AG04450 (cell line): ENCODE measurements around the gene CASP3. TPM values are rescaled to one million over a fixed set of nuclear protein-coding genes. Genes with fewer than 3 reads are reported as not detected.
"Not testable (repeated sequence)": the region's sequence is repeated elsewhere in the genome, so short reads cannot be mapped to it uniquely, and the experiment has no call there.

ENCODE experiments used
- CTCF ChIA-PET: fragments of 300-600, 350-600 bp; formaldehyde crosslinking; extraction: SDS; loops from one replicate; lab custom pipeline; 2022; ENCODE audit warnings: antibody characterized with exemption, inconsistent platforms; lab: Charles Lee
- POLR2A ChIA-PET: fragments of 350-600 bp; formaldehyde crosslinking; extraction: SDS; loops from one replicate; lab custom pipeline; 2021; ENCODE audit warnings: antibody characterized with exemption, inconsistent platforms; lab: Yijun Ruan, JAX
- DNase-seq: peaks from one replicate; pipeline ENCODE4 v3.0.0-alpha.2; 2011; ENCODE audit warnings: low read depth, low spot score
- H3K27ac ChIP-seq: one replicate; pipeline ENCODE4 v1.5.1; 2012; ENCODE audit warnings: low read depth, low read length, control low read depth
- H3K27me3 ChIP-seq: one replicate; pipeline ENCODE4 v1.6.0; 2012; ENCODE audit warnings: low read length; ENCODE audit not compliant: control insufficient read depth, insufficient read depth
- H3K4me3 ChIP-seq: 2 replicates; pipeline ENCODE4 v1.5.1; 2011; ENCODE audit warnings: mild to moderate bottlenecking, low read depth, low read length, control low read depth
- H3K9me3 ChIP-seq: 2 replicates; pipeline ENCODE4 v1.5.1; 2012; ENCODE audit warnings: low read length; ENCODE audit not compliant: control insufficient read depth, insufficient read depth
- polyA plus RNA-seq: library from polyadenylated mRNA; depleted of rRNA; stranded (reverse); fragments of >200 nt; gene quantifications from 2 replicates; pipeline ENCODE4 v1.2.3, GENCODE V29; 2011
- TF ChIP-seq, protein P1 (sequence below): IDR thresholded peaks from 2 replicates; pipeline ENCODE4 v1.5.1; 2011; ENCODE audit warnings: low read depth, low read length, control low read depth, inconsistent platforms

The CASP3 gene
- polyA plus RNA-seq, 1 experiment, result 51.8 TPM

DNA sequence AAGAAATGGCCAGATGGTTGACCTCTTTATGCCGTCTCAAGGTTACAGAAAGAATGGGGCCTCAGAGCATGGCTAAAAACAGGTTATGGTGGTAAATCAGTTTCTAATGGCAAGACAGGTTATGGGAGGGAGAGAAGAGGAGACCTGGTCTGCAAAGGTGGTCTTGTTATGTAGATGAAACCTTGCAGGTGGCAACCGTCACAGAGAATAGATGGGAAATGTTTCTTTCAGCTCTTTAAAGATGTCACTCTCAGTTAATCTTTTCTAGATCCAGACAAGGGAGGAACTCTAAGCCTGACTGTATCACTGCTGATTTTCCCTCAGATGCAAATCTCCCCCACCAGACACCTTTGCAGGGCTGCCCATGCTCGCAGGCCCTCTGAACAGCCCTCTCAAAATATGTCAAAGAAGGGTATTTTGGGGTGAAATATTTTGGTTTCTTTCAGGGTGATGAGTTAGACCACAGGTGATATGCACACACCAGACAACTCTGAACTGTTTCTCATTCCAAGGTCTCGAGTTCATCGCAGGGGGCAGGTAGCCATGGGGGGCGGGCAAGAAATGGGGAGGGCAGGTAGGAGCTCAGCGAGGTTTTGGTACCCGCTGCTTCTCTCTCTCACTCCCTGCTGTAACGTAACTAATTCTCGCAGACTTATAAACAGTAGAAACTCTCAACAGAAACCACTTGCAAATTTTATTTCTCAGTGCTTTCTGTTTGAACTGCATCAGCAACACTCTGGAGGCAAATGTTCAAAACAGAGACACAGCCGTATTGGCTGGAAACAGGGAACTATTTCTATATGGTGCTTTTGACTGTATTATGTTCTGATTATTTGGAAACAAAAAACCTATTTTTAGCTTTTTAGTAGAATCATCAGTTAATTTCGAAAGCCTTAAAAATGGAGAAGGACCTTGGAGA is 32.4 kb downstream of the CASP3 start:
- POLR2A ChIA-PET, result no interaction called here
- CTCF ChIA-PET, result no interaction called here
- H3K9me3 ChIP-seq, result no peaks in the 10 kb centered on the region
- TF ChIP-seq, protein P1, sequence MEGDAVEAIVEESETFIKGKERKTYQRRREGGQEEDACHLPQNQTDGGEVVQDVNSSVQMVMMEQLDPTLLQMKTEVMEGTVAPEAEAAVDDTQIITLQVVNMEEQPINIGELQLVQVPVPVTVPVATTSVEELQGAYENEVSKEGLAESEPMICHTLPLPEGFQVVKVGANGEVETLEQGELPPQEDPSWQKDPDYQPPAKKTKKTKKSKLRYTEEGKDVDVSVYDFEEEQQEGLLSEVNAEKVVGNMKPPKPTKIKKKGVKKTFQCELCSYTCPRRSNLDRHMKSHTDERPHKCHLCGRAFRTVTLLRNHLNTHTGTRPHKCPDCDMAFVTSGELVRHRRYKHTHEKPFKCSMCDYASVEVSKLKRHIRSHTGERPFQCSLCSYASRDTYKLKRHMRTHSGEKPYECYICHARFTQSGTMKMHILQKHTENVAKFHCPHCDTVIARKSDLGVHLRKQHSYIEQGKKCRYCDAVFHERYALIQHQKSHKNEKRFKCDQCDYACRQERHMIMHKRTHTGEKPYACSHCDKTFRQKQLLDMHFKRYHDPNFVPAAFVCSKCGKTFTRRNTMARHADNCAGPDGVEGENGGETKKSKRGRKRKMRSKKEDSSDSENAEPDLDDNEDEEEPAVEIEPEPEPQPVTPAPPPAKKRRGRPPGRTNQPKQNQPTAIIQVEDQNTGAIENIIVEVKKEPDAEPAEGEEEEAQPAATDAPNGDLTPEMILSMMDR, result no peak
- no peak overlapping the region for H3K4me3 ChIP-seq
- H3K27ac ChIP-seq, result no peak overlapping the region
- H3K27me3 ChIP-seq, result no peaks in the 10 kb centered on the region
- no peak for DNase-seq

DNA sequence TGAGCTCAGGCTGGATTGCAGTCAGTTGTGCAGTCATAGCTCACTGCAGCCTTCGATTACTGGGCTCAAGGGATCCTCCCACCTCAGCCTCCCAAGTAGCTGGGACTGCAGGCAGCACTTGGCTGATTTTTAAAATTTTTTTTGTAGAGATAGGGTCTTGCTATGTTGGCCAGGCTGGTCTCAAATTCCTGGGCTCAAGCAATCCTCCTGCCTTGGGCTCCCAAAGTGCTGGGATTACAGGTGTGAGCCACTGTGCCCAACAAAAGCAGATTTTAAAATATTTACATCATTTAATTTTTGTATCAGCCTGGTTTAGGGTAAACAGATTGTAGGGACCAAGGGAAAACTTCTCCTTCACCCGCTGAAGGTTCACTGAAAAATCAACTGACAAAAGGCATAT is 33.1 kb downstream of the CASP3 start:
- CTCF ChIA-PET, DNase-seq, POLR2A ChIA-PET: not testable (repeated sequence)

DNA sequence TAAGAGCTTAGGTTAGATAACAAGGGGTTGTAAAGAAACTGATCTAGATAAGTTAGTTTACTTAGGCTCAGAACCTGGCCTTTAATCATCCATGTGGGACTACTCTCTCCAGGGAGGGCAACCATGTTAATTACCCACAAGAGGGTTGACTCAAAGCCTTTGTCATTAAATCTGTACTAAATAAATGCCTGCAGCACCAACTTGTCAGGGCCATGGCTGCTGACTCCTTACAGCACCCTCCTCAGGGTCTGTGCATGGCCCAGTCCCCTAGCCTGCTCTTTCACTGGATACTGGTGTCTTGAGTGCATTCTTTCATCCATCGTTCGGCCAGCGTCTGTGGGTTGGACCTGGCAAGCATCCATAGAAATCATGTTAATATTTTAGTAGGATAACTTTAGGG is 34.7 kb downstream of the CASP3 start:
- no peak for DNase-seq
- TF ChIP-seq, protein P1, result no peak
- POLR2A ChIA-PET, result no interaction called here

More for the DNA sequence above, 33.1 kb downstream of the CASP3 start:
- H3K27me3 ChIP-seq, H3K4me3 ChIP-seq, H3K9me3 ChIP-seq, H3K27ac ChIP-seq: not testable (repeated sequence)

DNA sequence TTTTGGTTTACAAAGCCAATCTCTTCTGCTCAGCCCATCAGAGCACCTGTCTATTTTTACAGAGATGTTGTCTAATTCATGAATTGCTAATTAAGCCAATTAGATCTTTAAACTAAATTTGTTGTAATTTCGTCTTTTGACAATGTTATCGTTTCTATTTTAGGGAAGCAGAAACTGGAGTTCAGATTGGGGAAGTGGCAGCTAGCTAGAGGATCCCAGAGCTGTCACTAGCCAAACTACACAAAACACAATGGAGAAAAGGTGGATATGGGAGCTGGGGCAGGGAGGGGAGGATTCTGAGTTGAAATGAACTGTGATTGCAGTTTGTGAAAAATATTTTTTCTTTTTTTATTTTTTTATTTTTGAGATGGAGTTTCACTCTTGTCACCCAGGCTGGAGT is 35.8 kb downstream of the CASP3 start:
- DNase-seq, result no peak
- TF ChIP-seq, protein P1, result no peak
- CTCF ChIA-PET, result no interaction called here
- Histone ChIP-seq H3K4me3 (no peak overlapping the region), H3K27ac (no peak overlapping the region), H3K9me3 (no peaks in the 10 kb centered on the region), H3K27me3 (no peaks in the 10 kb centered on the region)
- POLR2A ChIA-PET, result no interaction called here

More for the DNA sequence above, 34.7 kb downstream of the CASP3 start:
- no peak overlapping the region for H3K4me3 ChIP-seq
- CTCF ChIA-PET, result interaction anchor here (0.6 kb wide), 1 partner anchor 813 kb away, joined by 3 read pairs; no protein-coding TSS in a partner anchor
- H3K9me3 ChIP-seq, result no peaks in the 10 kb centered on the region
- no peak overlapping the region for H3K27ac ChIP-seq
- H3K27me3 ChIP-seq, result no peaks in the 10 kb centered on the region

DNA sequence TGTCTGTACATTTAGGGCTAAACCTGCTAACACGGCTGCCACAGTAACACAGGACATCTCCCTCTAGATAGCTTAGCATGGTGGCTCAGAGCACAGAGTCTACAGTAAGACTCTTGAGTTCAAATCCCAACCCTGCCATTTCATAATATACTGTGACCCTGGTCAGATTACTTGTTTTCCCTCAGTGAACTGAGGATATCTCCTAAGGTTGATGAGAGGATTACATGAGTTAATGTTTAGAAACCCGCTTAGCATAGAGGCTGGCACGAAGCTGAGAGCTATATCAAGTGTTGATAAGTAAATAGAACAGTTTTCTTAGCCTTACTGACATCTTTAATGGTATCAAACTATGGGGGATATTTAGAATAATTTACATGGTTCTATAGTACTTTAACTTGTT is 37.2 kb downstream of the CASP3 start:
- TF ChIP-seq, protein P1, result no peak
- no peak for DNase-seq
- no peaks in the 10 kb centered on the region for H3K9me3 ChIP-seq
- no peak overlapping the region for H3K27ac ChIP-seq
- ChIA-PET POLR2A (no interaction called here), CTCF (no interaction called here)
- no peaks in the 10 kb centered on the region for H3K27me3 ChIP-seq
- no peak overlapping the region for H3K4me3 ChIP-seq

DNA sequence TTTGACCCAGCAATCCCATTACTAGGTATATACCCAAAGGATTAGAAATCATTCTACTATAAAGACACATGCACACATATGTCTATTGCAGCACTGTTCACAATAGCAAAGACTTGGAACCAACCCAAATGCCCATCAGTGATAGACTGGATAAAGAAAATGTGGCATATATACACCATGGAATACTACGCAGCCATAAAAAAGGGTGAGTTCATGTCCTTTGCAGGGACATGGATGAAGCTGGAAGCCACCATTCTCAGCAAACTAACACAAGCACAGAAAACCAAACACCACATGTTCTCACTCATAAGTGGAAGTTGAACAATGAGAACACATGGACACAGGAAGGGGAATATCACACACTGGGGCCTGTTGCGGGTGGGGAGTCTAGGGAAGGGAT is 41.8 kb downstream of the CASP3 start:
- H3K27ac ChIP-seq, DNase-seq, H3K27me3 ChIP-seq, POLR2A ChIA-PET, H3K4me3 ChIP-seq, H3K9me3 ChIP-seq, CTCF ChIA-PET: not testable (repeated sequence)

DNA sequence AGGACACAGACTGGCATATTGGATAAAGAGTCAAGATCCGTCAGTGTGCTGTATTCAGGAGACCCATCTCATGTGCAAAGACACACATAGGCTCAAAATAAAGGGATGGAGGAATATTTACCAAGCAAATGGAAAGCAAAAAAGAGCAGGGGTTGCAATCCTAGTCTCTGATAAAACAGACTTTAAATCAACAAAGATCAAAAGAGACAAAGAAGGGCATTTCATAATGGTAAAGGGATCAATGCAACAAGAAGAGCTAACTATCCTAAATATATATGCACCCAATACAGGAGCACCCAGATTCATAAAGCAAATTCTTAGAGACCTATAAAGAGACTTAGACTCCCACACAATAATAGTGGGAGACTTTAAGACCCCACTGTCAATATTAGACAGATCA is 46.4 kb downstream of the CASP3 start:
- CTCF ChIA-PET, H3K27me3 ChIP-seq, DNase-seq, H3K4me3 ChIP-seq, H3K9me3 ChIP-seq, H3K27ac ChIP-seq, POLR2A ChIA-PET: not testable (repeated sequence)

DNA sequence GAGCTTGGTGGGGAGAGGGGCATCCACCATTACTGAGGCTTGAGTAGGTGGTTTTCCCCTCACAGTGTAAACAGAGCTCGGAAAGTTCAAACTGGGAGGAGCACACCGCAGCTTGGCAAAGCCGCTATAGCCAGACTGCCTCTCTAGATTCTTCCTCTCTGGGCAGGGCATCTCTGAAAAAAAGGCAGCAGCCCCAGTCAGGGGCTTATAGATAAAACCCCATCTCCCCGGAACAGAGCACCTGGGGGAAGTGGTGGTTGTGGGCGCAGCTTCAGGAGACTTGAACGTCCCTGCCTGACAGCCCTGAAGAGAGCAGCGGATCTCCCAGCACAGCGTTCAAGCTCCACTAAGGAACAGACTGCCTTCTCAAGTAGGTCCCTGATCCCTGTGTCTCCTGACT is 48.3 kb downstream of the CASP3 start:
- H3K27me3 ChIP-seq, H3K27ac ChIP-seq, H3K9me3 ChIP-seq, H3K4me3 ChIP-seq, POLR2A ChIA-PET, DNase-seq: not testable (repeated sequence)
- CTCF ChIA-PET, result interaction anchor here (0.7 kb wide), 1 partner anchor 377 kb away, joined by 3 read pairs; no protein-coding TSS in a partner anchor
